ENCODE results near the gene CDS2.

The CDS2 gene

GRCh38 chr20:5120185-5120476, 6.7 kb upstream of the CDS2 start:
- H3K27me3 ChIP-seq (replicated peaks; ENCODE audit: control insufficient read depth, insufficient read depth, low read length) = no peaks in the 10 kb centered on the region
- peaks cover 3% of the 10 kb centered on the region for H3K36me3 ChIP-seq (ENCODE audit: control insufficient read depth, insufficient read depth, low read length)
- DNase-seq (ENCODE audit: extremely low read depth, insufficient read length) = no peak
- no peak for TF ChIP-seq CTCF (IDR thresholded peaks at IDR 0.05; ENCODE audit: insufficient read depth, low read length, poor library complexity, severe bottlenecking)
- H3K4me3 ChIP-seq (replicated peaks; ENCODE audit: low read depth, low read length) = peak overlapping the region; percentile 54

- H3K27me3 ChIP-seq (replicated peaks; ENCODE audit: control insufficient read depth, insufficient read depth, low read length) = no peaks in the 10 kb centered on the region
- TF ChIP-seq CTCF (IDR thresholded peaks at IDR 0.05; ENCODE audit: insufficient read depth, low read length, poor library complexity, severe bottlenecking) = no peak
- H3K4me3 ChIP-seq (replicated peaks; ENCODE audit: low read depth, low read length) = no peak overlapping the region
- H3K36me3 ChIP-seq (ENCODE audit: control insufficient read depth, insufficient read depth, low read length) = no peaks in the 10 kb centered on the region
- DNase-seq (ENCODE audit: extremely low read depth, insufficient read length) = no peak
Measured at GRCh38 chr20:5122873-5123260, 3.9 kb upstream of the CDS2 start.

- H3K27me3 ChIP-seq (replicated peaks; ENCODE audit: control insufficient read depth, insufficient read depth, low read length) = no peaks in the 10 kb centered on the region
- peak; percentile 75 for DNase-seq (ENCODE audit: extremely low read depth, insufficient read length)
- H3K4me3 ChIP-seq (replicated peaks; ENCODE audit: low read depth, low read length) = peak overlapping the region; percentile 85
- H3K36me3 ChIP-seq (ENCODE audit: control insufficient read depth, insufficient read depth, low read length) = no peaks in the 10 kb centered on the region
- TF ChIP-seq CTCF (IDR thresholded peaks at IDR 0.05; ENCODE audit: insufficient read depth, low read length, poor library complexity, severe bottlenecking) = no peak
Measured at GRCh38 chr20:5127204-5127858, 523 bp downstream of the CDS2 start.

- Histone ChIP-seq H3K4me3 (replicated peaks; ENCODE audit: low read depth, low read length) (peak overlapping the region; percentile 85), H3K36me3 (ENCODE audit: control insufficient read depth, insufficient read depth, low read length) (no peaks in the 10 kb centered on the region), H3K27me3 (replicated peaks; ENCODE audit: control insufficient read depth, insufficient read depth, low read length) (no peaks in the 10 kb centered on the region)
- no peak for TF ChIP-seq CTCF (IDR thresholded peaks at IDR 0.05; ENCODE audit: insufficient read depth, low read length, poor library complexity, severe bottlenecking)
- no peak for DNase-seq (ENCODE audit: extremely low read depth, insufficient read length)
Measured at GRCh38 chr20:5127859-5128424, 1.1 kb downstream of the CDS2 start.

GRCh38 chr20:5128886-5129285, 2.1 kb downstream of the CDS2 start:
- Histone ChIP-seq H3K36me3 (ENCODE audit: control insufficient read depth, insufficient read depth, low read length) (no peaks in the 10 kb centered on the region), H3K4me3 (replicated peaks; ENCODE audit: low read depth, low read length) (peak overlapping the region; percentile 4; the same call in 1 of the 2 replicates), H3K27me3 (replicated peaks; ENCODE audit: control insufficient read depth, insufficient read depth, low read length) (no peaks in the 10 kb centered on the region)
- no peak for DNase-seq (ENCODE audit: extremely low read depth, insufficient read length)
- no peak for TF ChIP-seq CTCF (IDR thresholded peaks at IDR 0.05; ENCODE audit: insufficient read depth, low read length, poor library complexity, severe bottlenecking)

- peak; percentile 49 for DNase-seq (ENCODE audit: extremely low read depth, insufficient read length)
- no peak for TF ChIP-seq CTCF (IDR thresholded peaks at IDR 0.05; ENCODE audit: insufficient read depth, low read length, poor library complexity, severe bottlenecking)
- no peaks in the 10 kb centered on the region for H3K27me3 ChIP-seq (replicated peaks; ENCODE audit: control insufficient read depth, insufficient read depth, low read length)
- no peaks in the 10 kb centered on the region for H3K36me3 ChIP-seq (ENCODE audit: control insufficient read depth, insufficient read depth, low read length)
- H3K4me3 ChIP-seq (replicated peaks; ENCODE audit: low read depth, low read length) = no peak overlapping the region
Measured at GRCh38 chr20:5131502-5131901, 4.7 kb downstream of the CDS2 start.
